ENCODE data around the gene PPP1R36. TPM values are rescaled to one million over a fixed set of nuclear protein-coding genes. Genes with fewer than 3 reads are reported as not detected.
A peak's percentile ranks its signal among the peaks of the same experiment; 100 is the strongest.

The PPP1R36 gene
- polyA plus RNA-seq, 3 donors: 0.38 TPM; not detected in 2

- WGBS (ENCODE audit: insufficient coverage): 75% methylated on average over 1 of the region's 7 CpGs
- H3K27me3 ChIP-seq (ENCODE audit: control insufficient read depth in 2 of 2, insufficient read depth in 2 of 2, low read length in 2 of 2): peaks cover 35 to 61% of the 10 kb centered on the region in 2 donors
- no peaks in the 10 kb centered on the region for H3K36me3 ChIP-seq (replicated peaks in 1 of 2; ENCODE audit: control insufficient read depth in 1 of 2, insufficient read depth in 2 of 2, low read length in 2 of 2)
- H4K20me1 ChIP-seq (ENCODE audit: insufficient read depth, low read length): no peaks in the 10 kb centered on the region
- Mint-ChIP-seq H3K9me3 (peaks cover 0 to 4% (median 0%) of the 10 kb centered on the region in 7 donors), H3K4me1 (peaks cover 11% of the 10 kb centered on the region), H3K4me3 (peak overlapping the region in 1 of 2 donors; percentile 86), H3K27ac (no peak overlapping the region), H3K27me3 (ENCODE audit: low read depth in 3 of 3) (peaks cover 47 to 65% (median 51%) of the 10 kb centered on the region in 3 donors), H3K36me3 (peaks cover 4 to 6% of the 10 kb centered on the region in 2 donors)
- intact Hi-C loops (cut with micrococcal nuclease): no loop called here
- no peak overlapping the region for H3K27ac ChIP-seq (ENCODE audit: low read depth in 1 of 2, low read length in 2 of 2)
- no peaks in the 10 kb centered on the region for H3K79me2 ChIP-seq (ENCODE audit: insufficient read depth, low read length)
- H2AFZ ChIP-seq (ENCODE audit: insufficient read depth, low read depth, low read length, poor library complexity, severe bottlenecking): no peak overlapping the region
- H3K9me3 ChIP-seq (replicated peaks in 1 of 2; ENCODE audit: control insufficient read depth in 1 of 2, insufficient read depth in 1 of 2, low read length in 2 of 2): no peaks in the 10 kb centered on the region
- peaks cover 10 to 12% of the 10 kb centered on the region in 2 donors for H3K4me1 ChIP-seq (ENCODE audit: control insufficient read depth in 1 of 2, insufficient read depth in 2 of 2, low read length in 2 of 2)
- TF ChIP-seq, protein P1, sequence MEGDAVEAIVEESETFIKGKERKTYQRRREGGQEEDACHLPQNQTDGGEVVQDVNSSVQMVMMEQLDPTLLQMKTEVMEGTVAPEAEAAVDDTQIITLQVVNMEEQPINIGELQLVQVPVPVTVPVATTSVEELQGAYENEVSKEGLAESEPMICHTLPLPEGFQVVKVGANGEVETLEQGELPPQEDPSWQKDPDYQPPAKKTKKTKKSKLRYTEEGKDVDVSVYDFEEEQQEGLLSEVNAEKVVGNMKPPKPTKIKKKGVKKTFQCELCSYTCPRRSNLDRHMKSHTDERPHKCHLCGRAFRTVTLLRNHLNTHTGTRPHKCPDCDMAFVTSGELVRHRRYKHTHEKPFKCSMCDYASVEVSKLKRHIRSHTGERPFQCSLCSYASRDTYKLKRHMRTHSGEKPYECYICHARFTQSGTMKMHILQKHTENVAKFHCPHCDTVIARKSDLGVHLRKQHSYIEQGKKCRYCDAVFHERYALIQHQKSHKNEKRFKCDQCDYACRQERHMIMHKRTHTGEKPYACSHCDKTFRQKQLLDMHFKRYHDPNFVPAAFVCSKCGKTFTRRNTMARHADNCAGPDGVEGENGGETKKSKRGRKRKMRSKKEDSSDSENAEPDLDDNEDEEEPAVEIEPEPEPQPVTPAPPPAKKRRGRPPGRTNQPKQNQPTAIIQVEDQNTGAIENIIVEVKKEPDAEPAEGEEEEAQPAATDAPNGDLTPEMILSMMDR (IDR thresholded peaks at IDR 0.05): no peak
- no peak overlapping the region for H3K4me3 ChIP-seq (replicated peaks in 1 of 3; ENCODE audit: low read depth in 2 of 3, low read length in 3 of 3)
- H3K4me2 ChIP-seq (replicated peaks; ENCODE audit: extremely low read depth, low read length, poor library complexity, severe bottlenecking): no peak overlapping the region
- no peak for DNase-seq
- no peak overlapping the region for H3K9ac ChIP-seq (ENCODE audit: insufficient read depth, low read length, poor library complexity, severe bottlenecking)
These were observed 1.0 kb downstream of the PPP1R36 start for GRCh38 chr14:64550621-64551333.

- H3K27ac ChIP-seq (ENCODE audit: low read depth in 1 of 2, low read length in 2 of 2): no peak overlapping the region
- Mint-ChIP-seq H3K4me3 (no peak overlapping the region), H3K4me1 (peaks cover 7% of the 10 kb centered on the region), H3K27ac (no peak overlapping the region), H3K36me3 (peaks cover 4 to 6% of the 10 kb centered on the region in 2 donors), H3K9me3 (peaks cover 0 to 4% (median 0%) of the 10 kb centered on the region in 7 donors), H3K27me3 (ENCODE audit: low read depth in 3 of 3) (peaks cover 37 to 38% (median 38%) of the 10 kb centered on the region in 3 donors)
- TF ChIP-seq, protein P1 (IDR thresholded peaks at IDR 0.05): no peak
- no peak overlapping the region for H3K4me2 ChIP-seq (replicated peaks; ENCODE audit: extremely low read depth, low read length, poor library complexity, severe bottlenecking)
- no peak overlapping the region for H3K9ac ChIP-seq (ENCODE audit: insufficient read depth, low read length, poor library complexity, severe bottlenecking)
- H3K36me3 ChIP-seq (replicated peaks in 1 of 2; ENCODE audit: control insufficient read depth in 1 of 2, insufficient read depth in 2 of 2, low read length in 2 of 2): no peaks in the 10 kb centered on the region
- no peaks in the 10 kb centered on the region for H3K79me2 ChIP-seq (ENCODE audit: insufficient read depth, low read length)
- intact Hi-C loops (cut with micrococcal nuclease): no loop called here
- H3K4me1 ChIP-seq (ENCODE audit: control insufficient read depth in 1 of 2, insufficient read depth in 2 of 2, low read length in 2 of 2): peaks cover 6 to 8% of the 10 kb centered on the region in 2 donors
- no peak overlapping the region for H2AFZ ChIP-seq (ENCODE audit: insufficient read depth, low read depth, low read length, poor library complexity, severe bottlenecking)
- H3K9me3 ChIP-seq (replicated peaks in 1 of 2; ENCODE audit: control insufficient read depth in 1 of 2, insufficient read depth in 1 of 2, low read length in 2 of 2): no peaks in the 10 kb centered on the region
- H3K4me3 ChIP-seq (replicated peaks in 1 of 3; ENCODE audit: low read depth in 2 of 3, low read length in 3 of 3): no peak overlapping the region
- WGBS (ENCODE audit: insufficient coverage): 95% methylated on average over 4 of the region's 4 CpGs
- DNase-seq: no peak
- H4K20me1 ChIP-seq (ENCODE audit: insufficient read depth, low read length): no peaks in the 10 kb centered on the region
- peaks cover 24 to 42% of the 10 kb centered on the region in 2 donors for H3K27me3 ChIP-seq (ENCODE audit: control insufficient read depth in 2 of 2, insufficient read depth in 2 of 2, low read length in 2 of 2)
These were observed 4.8 kb downstream of the PPP1R36 start for GRCh38 chr14:64554556-64554955.
